ENCODE measurements around the gene KLK10. TPM values are rescaled to one million over a fixed set of nuclear protein-coding genes. Genes with fewer than 3 reads are reported as not detected.

KLK10 gene
- total RNA-seq, 1 donor: not detected

DNA sequence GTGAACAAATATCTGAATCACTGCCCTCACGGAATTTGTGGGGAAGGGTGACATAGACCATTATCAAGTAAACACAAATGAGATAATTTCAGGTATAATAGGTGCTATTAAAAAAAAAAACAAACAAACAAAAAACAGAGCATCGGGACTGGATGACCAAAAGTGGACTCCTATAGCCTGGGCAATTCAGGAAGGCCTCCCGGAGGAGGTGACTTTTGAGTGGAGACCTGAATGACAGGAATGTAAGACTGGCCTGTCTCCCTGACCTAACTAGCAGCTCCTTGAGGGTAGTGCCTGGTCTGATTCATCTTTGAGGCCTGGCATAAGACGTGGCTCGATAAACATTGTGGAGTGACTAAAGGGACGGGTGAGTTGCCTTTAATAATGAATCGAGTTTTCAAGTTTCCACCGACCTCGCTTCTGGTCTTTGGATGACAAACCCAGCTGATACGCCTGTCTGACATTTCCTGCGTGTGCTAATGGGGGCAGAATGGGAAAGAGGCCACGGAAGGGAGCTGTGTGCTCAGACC lies 6.8 kb downstream of the KLK10 start:
- TF ChIP-seq, protein P1, sequence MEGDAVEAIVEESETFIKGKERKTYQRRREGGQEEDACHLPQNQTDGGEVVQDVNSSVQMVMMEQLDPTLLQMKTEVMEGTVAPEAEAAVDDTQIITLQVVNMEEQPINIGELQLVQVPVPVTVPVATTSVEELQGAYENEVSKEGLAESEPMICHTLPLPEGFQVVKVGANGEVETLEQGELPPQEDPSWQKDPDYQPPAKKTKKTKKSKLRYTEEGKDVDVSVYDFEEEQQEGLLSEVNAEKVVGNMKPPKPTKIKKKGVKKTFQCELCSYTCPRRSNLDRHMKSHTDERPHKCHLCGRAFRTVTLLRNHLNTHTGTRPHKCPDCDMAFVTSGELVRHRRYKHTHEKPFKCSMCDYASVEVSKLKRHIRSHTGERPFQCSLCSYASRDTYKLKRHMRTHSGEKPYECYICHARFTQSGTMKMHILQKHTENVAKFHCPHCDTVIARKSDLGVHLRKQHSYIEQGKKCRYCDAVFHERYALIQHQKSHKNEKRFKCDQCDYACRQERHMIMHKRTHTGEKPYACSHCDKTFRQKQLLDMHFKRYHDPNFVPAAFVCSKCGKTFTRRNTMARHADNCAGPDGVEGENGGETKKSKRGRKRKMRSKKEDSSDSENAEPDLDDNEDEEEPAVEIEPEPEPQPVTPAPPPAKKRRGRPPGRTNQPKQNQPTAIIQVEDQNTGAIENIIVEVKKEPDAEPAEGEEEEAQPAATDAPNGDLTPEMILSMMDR (IDR thresholded peaks at IDR 0.05; ENCODE audit: insufficient read depth, low read depth, low read length): no peak
- no peak overlapping the region for H3K4me3 ChIP-seq (ENCODE audit: low read depth, low read length)
- no peak for DNase-seq (ENCODE audit: low read depth)

DNA sequence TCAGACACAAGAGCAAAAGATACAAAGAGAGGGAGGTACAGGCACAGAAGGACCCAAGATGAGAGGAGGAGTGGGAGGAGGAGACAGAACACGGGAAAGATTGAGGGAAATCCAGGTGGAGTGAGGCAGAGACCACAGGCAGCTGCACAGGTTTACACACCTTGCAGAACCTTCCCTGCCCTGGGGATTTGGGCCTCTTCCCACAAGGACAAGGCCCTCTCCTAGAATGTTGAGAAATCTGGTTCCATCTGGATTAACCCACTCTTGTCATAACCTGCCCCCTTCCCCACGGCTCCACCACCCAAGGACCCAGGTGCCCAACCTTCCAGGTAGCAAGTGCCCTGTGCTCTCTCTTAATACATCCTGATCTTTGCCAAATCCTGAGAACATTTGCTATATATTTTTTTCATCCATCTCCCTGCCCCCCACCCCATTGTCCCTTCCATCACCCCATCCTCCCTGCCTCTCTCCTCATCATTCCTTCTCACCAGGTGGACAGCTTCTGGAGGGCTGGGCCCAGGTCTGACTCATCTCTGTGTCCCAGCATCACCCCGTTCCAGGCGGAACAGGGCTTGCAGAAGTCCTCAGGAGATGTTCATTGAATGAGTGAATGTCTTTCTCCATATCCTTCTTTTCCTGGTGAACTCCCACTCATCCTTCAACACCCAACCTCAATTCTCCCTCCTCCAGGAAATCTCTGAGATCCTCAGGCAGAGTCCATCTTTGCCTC lies 9.3 kb downstream of the KLK10 start:
- H3K4me3 ChIP-seq (ENCODE audit: low read depth, low read length): no peak overlapping the region
- TF ChIP-seq, protein P1 (IDR thresholded peaks at IDR 0.05; ENCODE audit: insufficient read depth, low read depth, low read length): no peak
- DNase-seq (ENCODE audit: low read depth): no peak

DNA sequence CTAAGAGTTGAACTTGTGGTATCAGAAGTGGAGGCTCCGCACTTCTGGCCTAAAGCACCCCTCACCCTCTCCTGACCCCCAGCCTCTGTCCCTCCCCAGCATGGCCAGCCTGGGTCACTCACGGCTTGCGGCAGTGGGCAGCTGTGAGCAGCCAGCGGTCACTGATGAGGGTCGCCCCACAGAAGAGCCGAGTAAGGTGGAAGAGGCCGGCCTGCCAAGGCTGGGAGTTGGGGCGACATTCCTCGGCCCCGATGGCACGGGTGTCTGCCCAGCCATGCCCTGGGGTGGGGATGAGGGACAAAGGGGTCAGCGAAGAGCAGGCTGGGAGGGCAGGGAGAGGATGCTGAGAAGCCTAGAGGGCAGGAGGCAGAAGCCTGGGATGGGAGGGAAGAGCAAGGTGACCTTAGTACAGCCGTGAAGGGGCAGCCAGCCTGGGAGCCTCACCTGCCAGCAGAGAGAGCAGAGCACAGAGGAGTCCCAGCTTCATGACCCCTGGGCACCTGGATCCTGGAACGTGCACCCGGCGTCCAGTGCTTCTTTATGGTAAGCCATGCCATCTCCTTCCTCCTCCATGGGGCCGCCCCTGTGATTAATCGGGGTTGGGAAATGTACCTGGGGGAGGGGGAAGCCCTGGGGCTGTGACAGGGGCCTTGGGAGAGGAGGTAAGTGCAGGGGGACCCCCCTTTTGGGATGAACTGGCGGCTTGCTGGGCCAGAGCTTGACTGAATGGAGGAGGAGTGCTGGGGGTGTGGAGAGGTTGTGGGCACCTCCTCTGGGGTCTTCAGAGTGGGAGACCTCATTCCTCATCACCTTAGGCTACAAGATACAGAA lies 10.2 kb downstream of the KLK10 start:
- DNase-seq (ENCODE audit: low read depth): no peak
- TF ChIP-seq, protein P1 (IDR thresholded peaks at IDR 0.05; ENCODE audit: insufficient read depth, low read depth, low read length): no peak
- no peak overlapping the region for H3K4me3 ChIP-seq (ENCODE audit: low read depth, low read length)

DNA sequence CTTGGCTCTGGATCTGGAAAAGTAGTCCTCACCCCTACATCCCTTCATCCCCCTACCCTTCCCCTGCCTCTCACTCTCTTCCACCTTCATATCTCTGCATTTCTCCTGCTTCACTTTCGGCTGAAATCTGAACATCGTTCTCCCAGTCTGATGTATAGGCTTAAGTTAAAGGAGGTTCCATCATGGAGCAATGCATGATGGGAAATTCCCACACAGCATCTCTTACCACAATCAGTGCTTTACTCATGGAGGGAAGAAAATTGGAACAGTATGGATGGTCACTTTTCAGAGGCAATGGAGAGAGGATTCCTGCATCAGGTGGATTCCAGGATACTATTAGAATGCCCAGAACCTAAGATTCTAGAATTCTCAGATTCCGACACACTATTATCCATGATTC lies 12.0 kb downstream of the KLK10 start:
- no peak for DNase-seq (ENCODE audit: low read depth)
- TF ChIP-seq, protein P1 (IDR thresholded peaks at IDR 0.05; ENCODE audit: insufficient read depth, low read depth, low read length): no peak
- no peak overlapping the region for H3K4me3 ChIP-seq (ENCODE audit: low read depth, low read length)

DNA sequence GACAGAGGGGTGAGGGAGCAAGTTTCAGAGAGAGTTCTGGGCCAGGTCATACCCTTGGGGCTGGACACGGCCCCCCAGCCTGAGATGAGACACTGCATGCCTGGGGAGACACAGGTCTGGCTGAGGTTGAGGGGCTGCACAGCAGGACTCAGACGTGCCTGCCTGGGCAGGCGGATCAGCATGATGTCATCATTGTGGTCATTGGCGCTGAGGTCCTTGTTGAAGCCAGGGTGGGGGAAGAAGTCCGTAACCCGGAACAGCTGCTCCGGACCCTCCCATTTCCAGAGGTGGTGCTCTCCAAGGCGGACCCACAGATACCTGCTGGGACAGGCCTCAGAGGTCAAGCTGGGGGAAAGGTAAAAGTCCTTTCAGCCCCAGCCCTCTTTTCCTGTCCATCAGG lies 13.1 kb downstream of the KLK10 start:
- TF ChIP-seq, protein P1 (IDR thresholded peaks at IDR 0.05; ENCODE audit: insufficient read depth, low read depth, low read length): no peak
- DNase-seq (ENCODE audit: low read depth): no peak
- no peak overlapping the region for H3K4me3 ChIP-seq (ENCODE audit: low read depth, low read length)

DNA sequence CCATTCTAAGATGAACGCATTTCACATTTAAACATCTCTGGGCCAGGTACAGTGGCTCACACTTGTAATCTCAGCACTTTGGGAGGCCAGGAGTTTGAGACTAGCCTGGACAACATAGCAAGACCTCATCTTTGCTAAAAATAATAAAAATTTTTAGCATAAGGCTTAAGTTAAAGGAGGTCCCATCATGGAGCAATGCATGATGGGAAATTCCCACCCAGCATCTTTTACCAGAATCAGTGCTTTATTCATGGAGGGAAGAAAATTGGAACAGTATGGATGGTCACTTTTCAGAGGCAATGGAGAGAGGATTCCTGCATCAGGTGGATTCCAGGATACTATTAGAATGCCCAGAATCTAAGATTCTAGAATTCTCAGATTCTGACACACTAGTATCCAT lies 14.3 kb downstream of the KLK10 start:
- TF ChIP-seq, protein P1 (IDR thresholded peaks at IDR 0.05; ENCODE audit: insufficient read depth, low read depth, low read length): no peak
- no peak for DNase-seq (ENCODE audit: low read depth)
- no peak overlapping the region for H3K4me3 ChIP-seq (ENCODE audit: low read depth, low read length)

Data from fibroblast of villous mesenchyme (primary cell).